CD14-positive monocyte (primary cell): ENCODE measurements around the gene OR4C6. TPM values are rescaled to one million over a fixed set of nuclear protein-coding genes. Genes with fewer than 3 reads are reported as not detected.

Experiments
- DNase-seq, 3 donors: peaks; one replicate each; pipeline ENCODE4 v3.0.0-alpha.2; 2011 to 2022
- H2AFZ ChIP-seq: 2 replicates; pipeline ENCODE4 v1.6.0; 2012; ENCODE audit warnings: mild to moderate bottlenecking, low read depth, low read length, inconsistent platforms; ENCODE audit not compliant: insufficient read depth, poor library complexity, severe bottlenecking
- H3K27ac ChIP-seq, 2 donors: 1 replicate in 1 of 2; 2 replicates in 1 of 2; pipeline ENCODE4 v1.5.1; 2012 to 2013; ENCODE audit warnings: low read length in 2 of 2, control low read depth in 1 of 2, inconsistent platforms in 1 of 2, low read depth in 1 of 2, mild to moderate bottlenecking in 1 of 2
- H3K27me3 ChIP-seq, 2 donors: one replicate each; pipeline versions ENCODE4 v1.6.0 to v1.6.1; 2011 to 2013; ENCODE audit warnings: low read length in 2 of 2; ENCODE audit not compliant: control insufficient read depth in 2 of 2, insufficient read depth in 2 of 2
- H3K36me3 ChIP-seq, 2 donors: replicated peaks in 1 of 2; 1 replicate in 1 of 2; 2 replicates in 1 of 2; pipeline versions ENCODE4 v1.5.1 to v1.6.1; 2012 to 2013; ENCODE audit warnings: low read length in 2 of 2, control low read depth in 1 of 2, inconsistent platforms in 1 of 2, mild to moderate bottlenecking in 1 of 2; ENCODE audit not compliant: insufficient read depth in 2 of 2, control insufficient read depth in 1 of 2
- H3K4me1 ChIP-seq, 2 donors: 1 replicate in 1 of 2; 2 replicates in 1 of 2; pipeline versions ENCODE4 v1.5.1 to v1.6.1; 2012 to 2013; ENCODE audit warnings: low read length in 2 of 2, control low read depth in 1 of 2, inconsistent platforms in 1 of 2, mild to moderate bottlenecking in 1 of 2, moderate library complexity in 1 of 2; ENCODE audit not compliant: insufficient read depth in 2 of 2, control insufficient read depth in 1 of 2
- H3K4me2 ChIP-seq: replicated peaks from 2 replicates; pipeline ENCODE3; 2012; ENCODE audit warnings: low read length, moderate library complexity, mild to moderate bottlenecking; ENCODE audit not compliant: poor library complexity, severe bottlenecking; ENCODE audit errors: extremely low read depth
- H3K4me3 ChIP-seq, 3 experiments: fragments of 200-600 bp in 1 of 3; sonication (generic) in 1 of 3; replicated peaks in 1 of 3; 1 replicate in 2 of 3; 2 replicates in 1 of 3; pipeline ENCODE4 v1.5.1; 2011 to 2013; ENCODE audit warnings: low read length in 3 of 3, mild to moderate bottlenecking in 3 of 3, control low read depth in 2 of 3, low read depth in 2 of 3, inconsistent platforms in 1 of 3, moderate library complexity in 1 of 3
- H3K79me2 ChIP-seq: 2 replicates; pipeline ENCODE4 v1.6.0; 2012; ENCODE audit warnings: mild to moderate bottlenecking, control low read depth, inconsistent platforms, low read length, moderate library complexity; ENCODE audit not compliant: insufficient read depth
- H3K9ac ChIP-seq: 2 replicates; pipeline ENCODE4 v1.6.0; 2017; ENCODE audit warnings: low read length, mild to moderate bottlenecking; ENCODE audit not compliant: insufficient read depth, poor library complexity, severe bottlenecking
- H3K9me3 ChIP-seq, 2 donors: replicated peaks in 1 of 2; 1 replicate in 1 of 2; 2 replicates in 1 of 2; pipeline versions ENCODE4 v1.5.1 to v1.6.1; 2012 to 2013; ENCODE audit warnings: low read length in 2 of 2, control low read depth in 1 of 2; ENCODE audit not compliant: control insufficient read depth in 1 of 2, insufficient read depth in 1 of 2
- H4K20me1 ChIP-seq: 2 replicates; pipeline ENCODE4 v1.6.0; 2012; ENCODE audit warnings: mild to moderate bottlenecking, low read length, control low read depth, moderate library complexity; ENCODE audit not compliant: insufficient read depth
- H3K27ac Mint-ChIP-seq, 7 donors: one replicate each; pipeline ENCODE4 v1.8.0; 2020; ENCODE audit warnings: mild to moderate bottlenecking in 7 of 7, mixed read lengths in 7 of 7, moderate library complexity in 6 of 7, inconsistent platforms in 2 of 7
- H3K27me3 Mint-ChIP-seq, 3 donors: one replicate each; pipeline ENCODE4 v1.8.0; 2021 to 2022; ENCODE audit warnings: low read depth in 3 of 3, mild to moderate bottlenecking in 3 of 3, mixed read lengths in 3 of 3, moderate library complexity in 3 of 3, inconsistent platforms in 1 of 3
- H3K36me3 Mint-ChIP-seq, 2 donors: one replicate each; pipeline ENCODE4 v1.8.0; 2020; ENCODE audit warnings: mixed read lengths in 2 of 2, inconsistent platforms in 1 of 2, mild to moderate bottlenecking in 1 of 2
- H3K4me1 Mint-ChIP-seq: one replicate; pipeline ENCODE4 v1.8.0; 2020; ENCODE audit warnings: mild to moderate bottlenecking, mixed read lengths
- H3K4me3 Mint-ChIP-seq, 2 donors: one replicate each; pipeline ENCODE4 v1.8.0; 2020; ENCODE audit warnings: mild to moderate bottlenecking in 2 of 2, mixed read lengths in 2 of 2, moderate library complexity in 1 of 2
- H3K9me3 Mint-ChIP-seq, 7 donors: one replicate each; pipeline ENCODE4 v1.8.0; 2020 to 2022; ENCODE audit warnings: mixed read lengths in 7 of 7, mild to moderate bottlenecking in 6 of 7, moderate library complexity in 6 of 7, inconsistent platforms in 2 of 7
- WGBS: methylation state at CpG from one replicate; pipeline ENCODE4 v1.1.5; 2013; ENCODE audit warnings: missing lambda C conversion rate; ENCODE audit not compliant: insufficient coverage; 5-methylcytosine and 5-hydroxymethylcytosine counted together
- intact Hi-C, 2 donors: fragments of 100-400 bp; cut with micrococcal nuclease; formaldehyde crosslinking; loops; one replicate each; pipeline versions ENCODE4 v1.15.0 to v1.15.1; 2023
- polyA plus RNA-seq, 3 donors: library from polyadenylated mRNA; depleted of rRNA in 1 of 3; unstranded in 2 of 3; stranded (reverse) in 1 of 3; fragments of 300-500 nt in 2 of 3; fragments of >200 nt in 1 of 3; fragmentation: Illumina TruSeq in 2 of 3; gene quantifications; 1 replicate in 2 of 3; 2 replicates in 1 of 3; pipeline ENCODE4 v1.2.3, GENCODE V29; 2012 to 2021
- TF ChIP-seq, protein P1 (sequence below): fragments of 200-600 bp; IDR thresholded peaks from one replicate; pipeline ENCODE4 v1.8.0; 2022; ENCODE audit warnings: antibody characterized with exemption, mild to moderate bottlenecking

OR4C6 gene
- polyA plus RNA-seq, 3 donors = not detected

DNA sequence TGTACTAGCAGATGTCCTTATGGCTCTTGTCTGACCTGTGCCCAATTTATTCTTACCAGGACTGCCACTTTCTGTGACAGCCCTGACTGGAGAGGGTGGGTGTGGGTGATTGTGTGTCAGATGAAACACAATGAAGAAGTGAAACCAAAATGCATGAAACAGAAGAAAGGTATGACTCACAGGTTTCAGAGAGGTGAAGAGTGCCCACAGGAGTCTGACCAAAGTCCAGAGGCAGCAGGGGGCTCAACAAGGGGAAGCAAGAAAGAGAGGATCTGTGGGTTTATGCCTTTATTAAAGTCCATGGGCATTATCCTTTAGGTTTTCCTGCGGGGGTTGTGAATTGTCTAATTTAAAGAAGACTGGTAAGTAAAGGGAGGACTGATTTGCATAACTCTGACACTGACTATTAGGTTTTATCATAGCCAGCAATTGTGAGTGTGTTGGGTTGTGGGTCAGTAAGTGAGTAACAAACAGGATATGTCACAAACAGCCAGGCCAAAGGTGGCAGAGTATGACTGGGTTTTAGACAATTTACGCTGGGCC lies 3.9 kb upstream of the OR4C6 start:
- Mint-ChIP-seq H3K9me3 (peaks cover 0 to 10% (median 2%) of the 10 kb centered on the region in 7 donors), H3K27me3 (no peaks in the 10 kb centered on the region), H3K4me3 (no peak overlapping the region), H3K36me3 (no peaks in the 10 kb centered on the region), H3K4me1 (no peaks in the 10 kb centered on the region), H3K27ac (no peak overlapping the region)
- Histone ChIP-seq H3K27ac (no peak overlapping the region), H3K4me2 (no peak overlapping the region), H3K79me2 (no peaks in the 10 kb centered on the region), H3K36me3 (no peaks in the 10 kb centered on the region), H3K4me1 (no peaks in the 10 kb centered on the region), H2AFZ (no peak overlapping the region), H3K9ac (no peak overlapping the region), H3K27me3 (no peaks in the 10 kb centered on the region), H3K9me3 (peaks cover 0 to 9% of the 10 kb centered on the region in 2 donors), H3K4me3 (no peak overlapping the region), H4K20me1 (no peaks in the 10 kb centered on the region)
- TF ChIP-seq, protein P1, sequence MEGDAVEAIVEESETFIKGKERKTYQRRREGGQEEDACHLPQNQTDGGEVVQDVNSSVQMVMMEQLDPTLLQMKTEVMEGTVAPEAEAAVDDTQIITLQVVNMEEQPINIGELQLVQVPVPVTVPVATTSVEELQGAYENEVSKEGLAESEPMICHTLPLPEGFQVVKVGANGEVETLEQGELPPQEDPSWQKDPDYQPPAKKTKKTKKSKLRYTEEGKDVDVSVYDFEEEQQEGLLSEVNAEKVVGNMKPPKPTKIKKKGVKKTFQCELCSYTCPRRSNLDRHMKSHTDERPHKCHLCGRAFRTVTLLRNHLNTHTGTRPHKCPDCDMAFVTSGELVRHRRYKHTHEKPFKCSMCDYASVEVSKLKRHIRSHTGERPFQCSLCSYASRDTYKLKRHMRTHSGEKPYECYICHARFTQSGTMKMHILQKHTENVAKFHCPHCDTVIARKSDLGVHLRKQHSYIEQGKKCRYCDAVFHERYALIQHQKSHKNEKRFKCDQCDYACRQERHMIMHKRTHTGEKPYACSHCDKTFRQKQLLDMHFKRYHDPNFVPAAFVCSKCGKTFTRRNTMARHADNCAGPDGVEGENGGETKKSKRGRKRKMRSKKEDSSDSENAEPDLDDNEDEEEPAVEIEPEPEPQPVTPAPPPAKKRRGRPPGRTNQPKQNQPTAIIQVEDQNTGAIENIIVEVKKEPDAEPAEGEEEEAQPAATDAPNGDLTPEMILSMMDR = no peak
- WGBS = no CpG with 5 or more reads among the region's 2 CpGs
- intact Hi-C loops = no loop called here
- no peak for DNase-seq

DNA sequence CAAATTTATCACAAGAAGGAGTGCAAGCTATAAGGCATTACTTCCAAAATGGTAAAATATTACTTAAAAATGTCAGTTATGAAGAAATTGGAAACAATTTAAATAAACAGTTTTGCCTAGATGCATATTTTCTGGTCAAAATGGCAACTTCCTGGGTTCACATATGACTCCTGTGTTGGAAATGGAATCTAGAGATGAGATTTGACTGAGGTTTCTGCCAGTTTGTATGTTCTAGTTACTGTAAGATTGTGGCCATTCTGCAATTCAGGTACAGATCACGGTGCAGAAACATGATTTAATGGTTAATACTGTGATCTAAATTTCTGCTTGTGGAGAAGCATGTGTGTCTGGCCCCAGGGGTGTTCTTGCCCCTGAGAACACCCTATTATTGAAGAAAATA lies 3.4 kb upstream of the OR4C6 start:
- H3K79me2 ChIP-seq = no peaks in the 10 kb centered on the region
- TF ChIP-seq, protein P1 = no peak
- H3K36me3 ChIP-seq = no peaks in the 10 kb centered on the region
- no peaks in the 10 kb centered on the region for H3K4me1 ChIP-seq
- Mint-ChIP-seq H3K36me3 (no peaks in the 10 kb centered on the region), H3K27me3 (no peaks in the 10 kb centered on the region), H3K27ac (no peak overlapping the region), H3K4me1 (no peaks in the 10 kb centered on the region), H3K9me3 (peaks cover 0 to 11% (median 3%) of the 10 kb centered on the region in 7 donors), H3K4me3 (no peak overlapping the region)
- no peaks in the 10 kb centered on the region for H4K20me1 ChIP-seq
- H3K4me2 ChIP-seq = no peak overlapping the region
- no peak overlapping the region for H3K9ac ChIP-seq
- WGBS = 83% methylated on average over 1 of the region's 1 CpG
- no peak overlapping the region for H3K4me3 ChIP-seq
- intact Hi-C loops = no loop called here
- no peak overlapping the region for H2AFZ ChIP-seq
- no peaks in the 10 kb centered on the region for H3K27me3 ChIP-seq
- H3K9me3 ChIP-seq = peaks cover 0 to 9% of the 10 kb centered on the region in 2 donors
- no peak for DNase-seq
- H3K27ac ChIP-seq = no peak overlapping the region
